SK-N-SH (cell line): Measurements from ENCODE around the gene MAST4. TPM values are rescaled to one million over a fixed set of nuclear protein-coding genes. Genes with fewer than 3 reads are reported as not detected.

Experiments
- CTCF ChIA-PET: fragments of 300-600, 350-600 bp; formaldehyde crosslinking; extraction: SDS; loops from one replicate; lab custom pipeline; 2021; lab: Yijun Ruan, JAX
- POLR2A ChIA-PET: fragments of 350-600 bp; sonication (Branson Sonifier 250); formaldehyde crosslinking; extraction: SDS; loops from one replicate; lab custom pipeline; 2020; ENCODE audit warnings: antibody characterized with exemption, inconsistent platforms; lab: Yijun Ruan, JAX
- DNase-seq: peaks from one replicate; pipeline ENCODE4 v3.0.0; 2012
- H2AFZ ChIP-seq: fragments of 200-600 bp; sonication (generic); 2 replicates; pipeline ENCODE4 v1.8.1; 2016; ENCODE audit warnings: antibody characterized with exemption, mild to moderate bottlenecking, low read depth
- H3F3A ChIP-seq: fragments of 200-600 bp; sonication (generic); replicated peaks from 2 replicates; pipeline ENCODE3; 2016; ENCODE audit warnings: antibody characterized with exemption, mild to moderate bottlenecking; ENCODE audit not compliant: insufficient read depth
- H3K27ac ChIP-seq, 2 experiments: fragments of 200-500 bp in 1 of 2; fragments of 200-600 bp in 1 of 2; sonication (Bioruptor generic) in 1 of 2; sonication (generic), shearing (Covaris generic) in 1 of 2; 2 replicates each; pipeline versions ENCODE4 v1.5.1 to v1.6.1; 2014 to 2016; ENCODE audit warnings: low read depth in 2 of 2, inconsistent platforms in 1 of 2, low read length in 1 of 2, mild to moderate bottlenecking in 1 of 2, mixed read lengths in 1 of 2
- H3K27me3 ChIP-seq: fragments of 200-600 bp; sonication (generic), shearing (Covaris generic); 2 replicates; pipeline ENCODE4 v1.6.1; 2016; ENCODE audit warnings: mixed run types; ENCODE audit not compliant: insufficient read depth
- H3K36me3 ChIP-seq, 2 experiments: fragments of 200-500 bp in 1 of 2; fragments of 200-600 bp in 1 of 2; sonication (Bioruptor generic) in 1 of 2; sonication (generic) in 1 of 2; replicated peaks in 1 of 2; 2 replicates each; pipeline versions ENCODE3 to v1.5.1; 2014 to 2016; ENCODE audit warnings: low read length in 1 of 2, mild to moderate bottlenecking in 1 of 2; ENCODE audit not compliant: insufficient read depth in 2 of 2, control insufficient read depth in 1 of 2
- H3K4me1 ChIP-seq, 2 experiments: fragments of 200-500 bp in 1 of 2; fragments of 200-600 bp in 1 of 2; sonication (Bioruptor generic) in 1 of 2; sonication (generic), shearing (Covaris generic) in 1 of 2; 2 replicates each; pipeline versions ENCODE4 v1.5.1 to v1.6.1; 2014 to 2016; ENCODE audit warnings: low read depth in 1 of 2, low read length in 1 of 2, mixed run types in 1 of 2; ENCODE audit not compliant: insufficient read depth in 2 of 2, control insufficient read depth in 1 of 2
- H3K4me2 ChIP-seq: fragments of 200-600 bp; sonication (generic), shearing (Covaris generic); 2 replicates; pipeline ENCODE4 v1.6.1; 2017; ENCODE audit warnings: mixed run types
- H3K4me3 ChIP-seq, 2 experiments: fragments of 200-500 bp in 1 of 2; fragments of 200-600 bp in 1 of 2; sonication (Bioruptor generic) in 1 of 2; sonication (generic), shearing (Covaris generic) in 1 of 2; 2 replicates each; pipeline versions ENCODE4 v1.5.1 to v1.8.1; 2014 to 2016; ENCODE audit warnings: low read depth in 2 of 2, inconsistent platforms in 1 of 2, low read length in 1 of 2, mild to moderate bottlenecking in 1 of 2, mixed read lengths in 1 of 2, moderate library complexity in 1 of 2
- H3K79me2 ChIP-seq: fragments of 200-600 bp; sonication (generic); 2 replicates; pipeline ENCODE4 v1.8.1; 2017; ENCODE audit warnings: mild to moderate bottlenecking; ENCODE audit not compliant: insufficient read depth
- H3K9ac ChIP-seq: fragments of 200-600 bp; sonication (generic); 2 replicates; pipeline ENCODE4 v1.6.1; 2017; ENCODE audit warnings: mixed run types
- H3K9me2 ChIP-seq: fragments of 200-600 bp; sonication (generic); 2 replicates; pipeline ENCODE4 v1.6.1; 2017; ENCODE audit warnings: mixed run types
- H3K9me3 ChIP-seq: fragments of 200-600 bp; sonication (generic); 2 replicates; pipeline ENCODE4 v1.6.1; 2017; ENCODE audit warnings: mixed run types, mild to moderate bottlenecking, moderate library complexity
- H4K20me1 ChIP-seq: fragments of 200-600 bp; sonication (generic); 2 replicates; pipeline ENCODE4 v1.6.1; 2017; ENCODE audit warnings: mild to moderate bottlenecking, mixed run types; ENCODE audit not compliant: insufficient read depth
- ELF1 ChIP-seq: IDR thresholded peaks from 2 replicates; pipeline ENCODE4 v1.4.0; 2012
- EP300 ChIP-seq, 2 experiments: IDR thresholded peaks; 2 replicates each; pipeline versions ENCODE4 v1.4.0 to v1.6.1; 2012; ENCODE audit warnings: borderline replicate concordance in 1 of 2, low read depth in 1 of 2, low read length in 1 of 2
- EZH2phosphoT487 ChIP-seq: fragments of 200-600 bp; sonication (generic); IDR thresholded peaks from 2 replicates; pipeline ENCODE4 v1.6.1; 2017; ENCODE audit warnings: low read depth, mixed run types, mild to moderate bottlenecking, antibody characterized with exemption, moderate library complexity, borderline replicate concordance
- FOSL2 ChIP-seq: IDR thresholded peaks from 2 replicates; pipeline ENCODE4 v1.4.0; 2012; ENCODE audit warnings: low read depth, mild to moderate bottlenecking, moderate library complexity, borderline replicate concordance
- GABPA ChIP-seq: IDR thresholded peaks from 2 replicates; pipeline ENCODE4 v1.4.0; 2012; ENCODE audit warnings: low read depth, mild to moderate bottlenecking
- GATA2 ChIP-seq: sonication (generic); formaldehyde crosslinking; IDR thresholded peaks from 2 replicates; pipeline ENCODE4 v1.5.0; 2020; ENCODE audit warnings: mild to moderate bottlenecking, missing genetic modification reagents
- RCOR1 ChIP-seq: fragments of 150-350 bp; IDR thresholded peaks from 2 replicates; pipeline ENCODE4 v1.6.1; 2017; ENCODE audit warnings: antibody characterized with exemption, low read length
- SIN3A ChIP-seq: IDR thresholded peaks from 2 replicates; pipeline ENCODE4 v1.6.1; 2012; ENCODE audit warnings: low read depth, mild to moderate bottlenecking, low read length, moderate library complexity, borderline replicate concordance
- SMC3 ChIP-seq: IDR thresholded peaks from 2 replicates; pipeline ENCODE4 v1.6.1; 2012; ENCODE audit warnings: low read depth, low read length, improper control_type of control experiment
- TCF12 ChIP-seq: IDR thresholded peaks from 2 replicates; pipeline ENCODE4 v1.4.0; 2012
- TEAD4 ChIP-seq: IDR thresholded peaks from 2 replicates; pipeline ENCODE4 v1.4.0; 2012; ENCODE audit warnings: mild to moderate bottlenecking, borderline replicate concordance; ENCODE audit not compliant: insufficient read depth
- whole genome bisulfite sequencing: methylation state at CpG from one replicate; pipeline ENCODE4 v1.1.6; 2017; ENCODE audit warnings: low lambda C conversion rate; 5-methylcytosine and 5-hydroxymethylcytosine counted together
- polyA plus RNA-seq, 3 experiments: library from polyadenylated mRNA; depleted of rRNA; stranded (reverse); fragments of >200 nt; gene quantifications; 2 replicates each; pipeline ENCODE4 v1.2.3, GENCODE V29; 2012
- TF ChIP-seq, protein P1 (sequence below): fragments of 150-350 bp; IDR thresholded peaks from 2 replicates; pipeline ENCODE4 v1.6.1; 2016; ENCODE audit warnings: mild to moderate bottlenecking, low read depth, low read length
- TF ChIP-seq, protein P2 (sequence below): IDR thresholded peaks from 2 replicates; pipeline ENCODE4; 2012
- TF ChIP-seq, protein P3 (sequence below): IDR thresholded peaks from 2 replicates; pipeline ENCODE4 v1.6.1; 2012; ENCODE audit warnings: mild to moderate bottlenecking, low read depth, low read length, moderate library complexity

The MAST4 gene
- polyA plus RNA-seq, 1 of the 3 experiments (the other 2 are of a cell fraction) = 2.2 TPM

DNA sequence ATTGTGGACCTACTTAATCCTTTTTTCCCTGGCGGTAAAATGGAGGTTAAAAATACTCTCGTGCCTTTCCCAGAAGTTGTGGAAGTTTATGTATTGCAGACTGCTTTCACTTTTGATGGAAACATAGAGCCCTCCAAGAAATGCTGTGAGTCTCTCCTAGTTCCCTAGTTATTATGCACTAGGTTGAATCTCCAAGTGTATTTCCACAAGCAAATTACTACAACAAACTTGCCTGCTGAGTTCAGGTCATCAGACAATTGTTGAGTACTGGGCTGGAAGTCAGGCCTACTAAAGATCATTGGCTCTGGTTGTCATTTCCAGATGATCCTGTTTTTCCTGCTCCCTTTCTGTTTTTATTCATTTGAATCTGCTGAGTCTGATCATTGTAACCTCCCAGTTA is 496.3 kb downstream of the MAST4 start:
- Histone ChIP-seq H3F3A (no peaks in the 10 kb centered on the region), H3K4me3 (no peak overlapping the region), H3K27me3 (no peaks in the 10 kb centered on the region), H3K9me2 (no peaks in the 10 kb centered on the region), H3K4me1 (peaks cover 11 to 23% of the 10 kb centered on the region in 2 experiments; a peak in 3 of 4 replicates), H3K4me2 (no peak overlapping the region), H4K20me1 (no peaks in the 10 kb centered on the region), H3K36me3 (no peaks in the 10 kb centered on the region), H3K79me2 (no peaks in the 10 kb centered on the region), H3K27ac (no peak overlapping the region; a peak in 1 of 4 replicates), H2AFZ (no peak overlapping the region), H3K9ac (no peak overlapping the region; the same call in 1 of the 2 replicates), H3K9me3 (no peaks in the 10 kb centered on the region)
- DNase-seq = no peak
- TF ChIP-seq SMC3 (no peak), SIN3A (no peak), EP300 (IDR thresholded peaks at IDR 0.05; ENCODE audit: borderline replicate concordance in 1 of 2, low read depth in 1 of 2, low read length in 1 of 2) (no peak), ELF1 (no peak)
- ChIA-PET POLR2A (no interaction called here), CTCF (no interaction called here)
- WGBS = 92% methylated on average over 2 of the region's 2 CpGs

DNA sequence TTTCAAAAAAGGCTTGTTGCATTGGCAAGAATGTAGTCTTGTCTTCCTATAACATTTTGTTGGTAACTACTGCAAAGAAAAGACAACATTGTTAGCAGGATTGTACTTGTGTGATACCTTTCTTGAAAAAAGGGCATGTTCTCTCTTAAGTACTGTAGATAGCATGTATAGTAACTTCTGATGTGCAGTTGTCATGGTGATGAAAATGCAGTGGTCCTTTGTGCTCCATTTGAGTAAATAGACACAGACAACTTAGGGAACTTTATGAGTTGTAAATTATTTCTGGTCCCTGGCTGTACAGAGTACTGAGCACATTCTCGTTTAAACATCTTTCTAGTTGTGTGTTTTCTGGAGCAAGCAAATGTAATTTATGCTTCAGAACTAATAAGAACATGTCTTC is 497.1 kb downstream of the MAST4 start:
- H3K9me3 ChIP-seq = no peaks in the 10 kb centered on the region
- no peak overlapping the region for H3K9ac ChIP-seq
- no peak overlapping the region for H3K4me2 ChIP-seq
- no peak overlapping the region for H3K4me3 ChIP-seq
- CTCF ChIA-PET = no interaction called here
- H3K36me3 ChIP-seq = no peaks in the 10 kb centered on the region
- no peaks in the 10 kb centered on the region for H4K20me1 ChIP-seq
- no peak overlapping the region for H3K27ac ChIP-seq
- H3K79me2 ChIP-seq = no peaks in the 10 kb centered on the region
- 81% methylated on average over 1 of the region's 1 CpG for WGBS
- peaks cover 11 to 26% of the 10 kb centered on the region in 2 experiments; a peak in 3 of 4 replicates for H3K4me1 ChIP-seq
- POLR2A ChIA-PET = no interaction called here
- H3K9me2 ChIP-seq = no peaks in the 10 kb centered on the region
- no peaks in the 10 kb centered on the region for H3F3A ChIP-seq
- no peaks in the 10 kb centered on the region for H3K27me3 ChIP-seq
- DNase-seq = no peak
- no peak for TF ChIP-seq TCF12
- H2AFZ ChIP-seq = no peak overlapping the region

DNA sequence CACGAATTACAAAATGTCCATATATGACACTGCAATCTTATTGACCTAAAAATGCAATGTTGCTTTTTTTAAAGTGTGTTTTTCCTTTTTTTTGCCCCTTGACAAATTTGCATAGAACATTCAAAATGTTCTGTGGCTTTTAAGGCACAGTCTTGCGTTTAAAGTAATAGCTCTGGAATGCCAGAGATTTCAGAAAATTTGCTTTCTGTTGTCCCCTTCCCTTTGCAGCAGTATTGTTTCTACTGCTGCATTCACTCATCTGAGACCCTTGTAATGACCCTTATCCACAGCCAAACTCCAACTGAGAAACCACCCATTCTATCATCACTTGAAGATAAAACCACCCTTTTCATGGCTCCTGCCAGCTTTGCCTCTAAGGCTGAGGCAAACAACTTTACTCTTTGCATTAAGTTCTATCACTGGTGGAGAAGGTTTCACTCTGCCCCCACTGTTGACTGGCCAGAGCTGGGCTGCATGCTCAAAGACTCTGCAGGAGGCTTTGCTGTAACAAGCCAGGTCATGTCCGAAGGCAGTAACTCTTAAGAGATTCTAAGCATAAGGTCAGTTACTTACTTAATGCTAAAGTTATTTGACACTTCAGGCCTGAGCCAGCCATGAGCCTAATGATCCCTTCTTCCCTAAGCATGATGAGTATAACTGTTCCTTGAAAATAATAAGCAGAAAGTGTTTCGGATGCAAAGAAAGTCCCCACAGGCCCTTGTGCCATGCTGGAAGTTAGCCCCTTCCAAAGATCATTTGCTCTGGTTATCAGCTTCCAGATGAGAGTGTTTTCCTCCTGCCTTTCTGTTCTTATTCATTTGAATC is 498.5 kb downstream of the MAST4 start:
- peak overlapping the region in 1 of 2 experiments; percentile 58; a peak in 2 of 4 replicates for H3K27ac ChIP-seq
- no peak overlapping the region for H3K4me3 ChIP-seq
- H3K27me3 ChIP-seq = no peaks in the 10 kb centered on the region
- H3K36me3 ChIP-seq = no peaks in the 10 kb centered on the region
- no peaks in the 10 kb centered on the region for H4K20me1 ChIP-seq
- no peak overlapping the region for H3K4me2 ChIP-seq
- H2AFZ ChIP-seq = peak overlapping the region; percentile 50; the same call in 1 of the 2 replicates
- CTCF ChIA-PET = interaction anchor here (1.3 kb wide), 1 partner anchor 62 kb away, joined by 4 read pairs; no protein-coding TSS in a partner anchor
- H3K79me2 ChIP-seq = no peaks in the 10 kb centered on the region
- 91% methylated on average over 4 of the region's 4 CpGs for WGBS
- H3K9me2 ChIP-seq = no peaks in the 10 kb centered on the region
- TF ChIP-seq GATA2 (CRISPR knock-in tag) = no peak
- TF ChIP-seq TEAD4 = no peak
- no peak for TF ChIP-seq SMC3
- no peak for TF ChIP-seq RCOR1
- no peak for TF ChIP-seq GABPA
- TF ChIP-seq, protein P1, sequence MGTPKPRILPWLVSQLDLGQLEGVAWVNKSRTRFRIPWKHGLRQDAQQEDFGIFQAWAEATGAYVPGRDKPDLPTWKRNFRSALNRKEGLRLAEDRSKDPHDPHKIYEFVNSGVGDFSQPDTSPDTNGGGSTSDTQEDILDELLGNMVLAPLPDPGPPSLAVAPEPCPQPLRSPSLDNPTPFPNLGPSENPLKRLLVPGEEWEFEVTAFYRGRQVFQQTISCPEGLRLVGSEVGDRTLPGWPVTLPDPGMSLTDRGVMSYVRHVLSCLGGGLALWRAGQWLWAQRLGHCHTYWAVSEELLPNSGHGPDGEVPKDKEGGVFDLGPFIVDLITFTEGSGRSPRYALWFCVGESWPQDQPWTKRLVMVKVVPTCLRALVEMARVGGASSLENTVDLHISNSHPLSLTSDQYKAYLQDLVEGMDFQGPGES = no peak
- TF ChIP-seq, protein P2, sequence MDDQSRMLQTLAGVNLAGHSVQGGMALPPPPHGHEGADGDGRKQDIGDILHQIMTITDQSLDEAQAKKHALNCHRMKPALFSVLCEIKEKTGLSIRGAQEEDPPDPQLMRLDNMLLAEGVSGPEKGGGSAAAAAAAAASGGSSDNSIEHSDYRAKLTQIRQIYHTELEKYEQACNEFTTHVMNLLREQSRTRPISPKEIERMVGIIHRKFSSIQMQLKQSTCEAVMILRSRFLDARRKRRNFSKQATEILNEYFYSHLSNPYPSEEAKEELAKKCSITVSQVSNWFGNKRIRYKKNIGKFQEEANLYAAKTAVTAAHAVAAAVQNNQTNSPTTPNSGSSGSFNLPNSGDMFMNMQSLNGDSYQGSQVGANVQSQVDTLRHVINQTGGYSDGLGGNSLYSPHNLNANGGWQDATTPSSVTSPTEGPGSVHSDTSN = no peak
- TF ChIP-seq EZH2phosphoT487 = no peak
- no peak for TF ChIP-seq FOSL2
- TF ChIP-seq, protein P3, sequence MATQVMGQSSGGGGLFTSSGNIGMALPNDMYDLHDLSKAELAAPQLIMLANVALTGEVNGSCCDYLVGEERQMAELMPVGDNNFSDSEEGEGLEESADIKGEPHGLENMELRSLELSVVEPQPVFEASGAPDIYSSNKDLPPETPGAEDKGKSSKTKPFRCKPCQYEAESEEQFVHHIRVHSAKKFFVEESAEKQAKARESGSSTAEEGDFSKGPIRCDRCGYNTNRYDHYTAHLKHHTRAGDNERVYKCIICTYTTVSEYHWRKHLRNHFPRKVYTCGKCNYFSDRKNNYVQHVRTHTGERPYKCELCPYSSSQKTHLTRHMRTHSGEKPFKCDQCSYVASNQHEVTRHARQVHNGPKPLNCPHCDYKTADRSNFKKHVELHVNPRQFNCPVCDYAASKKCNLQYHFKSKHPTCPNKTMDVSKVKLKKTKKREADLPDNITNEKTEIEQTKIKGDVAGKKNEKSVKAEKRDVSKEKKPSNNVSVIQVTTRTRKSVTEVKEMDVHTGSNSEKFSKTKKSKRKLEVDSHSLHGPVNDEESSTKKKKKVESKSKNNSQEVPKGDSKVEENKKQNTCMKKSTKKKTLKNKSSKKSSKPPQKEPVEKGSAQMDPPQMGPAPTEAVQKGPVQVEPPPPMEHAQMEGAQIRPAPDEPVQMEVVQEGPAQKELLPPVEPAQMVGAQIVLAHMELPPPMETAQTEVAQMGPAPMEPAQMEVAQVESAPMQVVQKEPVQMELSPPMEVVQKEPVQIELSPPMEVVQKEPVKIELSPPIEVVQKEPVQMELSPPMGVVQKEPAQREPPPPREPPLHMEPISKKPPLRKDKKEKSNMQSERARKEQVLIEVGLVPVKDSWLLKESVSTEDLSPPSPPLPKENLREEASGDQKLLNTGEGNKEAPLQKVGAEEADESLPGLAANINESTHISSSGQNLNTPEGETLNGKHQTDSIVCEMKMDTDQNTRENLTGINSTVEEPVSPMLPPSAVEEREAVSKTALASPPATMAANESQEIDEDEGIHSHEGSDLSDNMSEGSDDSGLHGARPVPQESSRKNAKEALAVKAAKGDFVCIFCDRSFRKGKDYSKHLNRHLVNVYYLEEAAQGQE = no peak
- no peak for TF ChIP-seq ELF1
- TF ChIP-seq SIN3A = no peak
- peaks cover 11 to 24% of the 10 kb centered on the region in 2 experiments; a peak in 3 of 4 replicates for H3K4me1 ChIP-seq
- DNase-seq = no peak
- H3K9me3 ChIP-seq = no peaks in the 10 kb centered on the region
- no peaks in the 10 kb centered on the region for H3F3A ChIP-seq
- POLR2A ChIA-PET = interaction anchor here (0.6 kb wide), 2 partner anchors 15 to 103 kb away, joined by 4 read pairs; no protein-coding TSS in a partner anchor
- H3K9ac ChIP-seq = no peak overlapping the region
